Neural crest cell (in vitro differentiated cells): ENCODE data around the gene PTK6. TPM values are rescaled to one million over a fixed set of nuclear protein-coding genes. Genes with fewer than 3 reads are reported as not detected.
"Not testable (repeated sequence)": the region's sequence is repeated elsewhere in the genome, so short reads cannot be mapped to it uniquely, and the experiment has no call there.

Experiments
- DNase-seq: peaks from one replicate; pipeline ENCODE4 v3.0.0; 2021; ENCODE audit warnings: low read depth, mixed read lengths, low spot score
- H3K27ac Mint-ChIP-seq: one replicate; pipeline ENCODE4 v1.8.0; 2021; ENCODE audit warnings: mild to moderate bottlenecking, mixed read lengths; ENCODE audit not compliant: unreplicated experiment
- H3K27me3 Mint-ChIP-seq: 2 replicates; pipeline ENCODE4 v1.8.0; 2021; ENCODE audit warnings: low read depth, mild to moderate bottlenecking, mixed read lengths
- H3K36me3 Mint-ChIP-seq: 2 replicates; pipeline ENCODE4 v1.8.0; 2021; ENCODE audit warnings: low read depth, mild to moderate bottlenecking, mixed read lengths
- H3K4me1 Mint-ChIP-seq: 2 replicates; pipeline ENCODE4 v1.8.0; 2021; ENCODE audit warnings: mixed read lengths
- H3K4me3 Mint-ChIP-seq: one replicate; pipeline ENCODE4 v1.8.0; 2021; ENCODE audit warnings: mild to moderate bottlenecking, mixed read lengths
- H3K9me3 Mint-ChIP-seq: 2 replicates; pipeline ENCODE4 v1.8.0; 2021; ENCODE audit warnings: mixed read lengths
- total RNA-seq: library from RNA; stranded (reverse); gene quantifications from 2 replicates; pipeline ENCODE4 v1.2.1, GENCODE V29; 2021
- TF ChIP-seq, protein P1 (sequence below): fragments of 200-600 bp; sonication (generic); conservative IDR thresholded peaks from 2 replicates; pipeline ENCODE4 v1.5.0; 2021; ENCODE audit warnings: antibody characterized with exemption, mild to moderate bottlenecking

PTK6 gene
- total RNA-seq, 1 donor from 2014 or later: not detected

DNA sequence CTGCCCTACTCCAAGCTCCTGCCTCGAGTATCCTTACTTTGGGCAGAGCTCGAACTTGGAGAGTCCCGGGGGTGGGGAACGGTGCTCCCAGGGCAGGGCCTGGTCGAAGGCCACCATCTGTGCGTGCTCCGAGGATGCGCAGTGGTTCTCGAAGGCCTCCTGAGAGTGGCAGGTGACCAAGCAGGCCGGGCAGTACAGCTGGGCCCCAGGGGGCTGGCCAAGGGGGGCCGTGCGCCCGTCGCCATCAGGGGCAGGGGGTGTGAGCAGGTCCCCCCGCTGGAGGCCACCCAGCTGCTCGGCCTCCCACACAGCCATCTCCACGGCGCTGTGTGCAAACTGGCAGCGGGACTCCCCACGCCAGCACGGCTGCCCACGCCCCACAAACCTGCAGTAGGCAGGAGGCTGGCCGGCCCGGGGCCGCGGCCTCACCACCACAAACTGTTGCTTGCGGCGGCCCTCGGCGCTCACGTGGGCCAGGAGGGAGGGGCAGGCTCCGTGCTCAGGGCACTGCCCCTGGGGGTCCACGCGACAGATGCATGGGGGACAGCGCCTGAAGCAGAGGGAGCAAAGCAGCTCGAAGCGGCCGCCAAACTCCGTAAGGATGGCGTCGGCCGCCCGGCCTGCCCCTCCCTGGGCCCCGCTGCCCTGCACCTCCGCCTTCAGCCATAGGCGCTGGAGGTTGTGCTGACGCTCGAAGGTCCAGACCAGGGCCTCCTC lies 35.1 kb upstream of the PTK6 start:
- H3K27me3 Mint-ChIP-seq: no peaks in the 10 kb centered on the region

DNA sequence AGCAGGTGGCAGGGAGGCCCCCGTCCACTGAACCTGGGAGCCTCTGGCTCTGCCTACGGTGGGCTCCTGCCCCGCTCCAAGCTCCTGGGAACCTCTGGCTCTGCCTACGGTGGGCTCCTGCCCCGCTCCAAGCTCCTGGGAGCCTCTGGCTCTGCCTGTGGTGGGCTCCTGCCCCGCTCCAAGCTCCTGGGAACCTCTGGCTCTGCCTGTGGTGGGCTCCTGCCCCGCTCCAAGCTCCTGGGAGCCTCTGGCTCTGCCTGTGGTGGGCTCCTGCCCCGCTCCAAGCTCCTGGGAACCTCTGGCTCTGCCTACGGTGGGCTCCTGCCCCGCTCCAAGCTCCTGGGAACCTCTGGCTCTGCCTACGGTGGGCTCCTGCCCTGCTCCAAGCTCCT lies 33.9 kb upstream of the PTK6 start:
- H3K36me3 Mint-ChIP-seq, H3K27ac Mint-ChIP-seq, H3K4me1 Mint-ChIP-seq: not testable (repeated sequence)

More for the DNA sequence above, 35.1 kb upstream of the PTK6 start:
- Mint-ChIP-seq H3K36me3 (no peaks in the 10 kb centered on the region), H3K4me3 (no peak overlapping the region), H3K27ac (no peak overlapping the region), H3K4me1 (peaks cover 7% of the 10 kb centered on the region), H3K9me3 (no peaks in the 10 kb centered on the region)
- TF ChIP-seq, protein P1, sequence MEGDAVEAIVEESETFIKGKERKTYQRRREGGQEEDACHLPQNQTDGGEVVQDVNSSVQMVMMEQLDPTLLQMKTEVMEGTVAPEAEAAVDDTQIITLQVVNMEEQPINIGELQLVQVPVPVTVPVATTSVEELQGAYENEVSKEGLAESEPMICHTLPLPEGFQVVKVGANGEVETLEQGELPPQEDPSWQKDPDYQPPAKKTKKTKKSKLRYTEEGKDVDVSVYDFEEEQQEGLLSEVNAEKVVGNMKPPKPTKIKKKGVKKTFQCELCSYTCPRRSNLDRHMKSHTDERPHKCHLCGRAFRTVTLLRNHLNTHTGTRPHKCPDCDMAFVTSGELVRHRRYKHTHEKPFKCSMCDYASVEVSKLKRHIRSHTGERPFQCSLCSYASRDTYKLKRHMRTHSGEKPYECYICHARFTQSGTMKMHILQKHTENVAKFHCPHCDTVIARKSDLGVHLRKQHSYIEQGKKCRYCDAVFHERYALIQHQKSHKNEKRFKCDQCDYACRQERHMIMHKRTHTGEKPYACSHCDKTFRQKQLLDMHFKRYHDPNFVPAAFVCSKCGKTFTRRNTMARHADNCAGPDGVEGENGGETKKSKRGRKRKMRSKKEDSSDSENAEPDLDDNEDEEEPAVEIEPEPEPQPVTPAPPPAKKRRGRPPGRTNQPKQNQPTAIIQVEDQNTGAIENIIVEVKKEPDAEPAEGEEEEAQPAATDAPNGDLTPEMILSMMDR: no peak
- no peak for DNase-seq

DNA sequence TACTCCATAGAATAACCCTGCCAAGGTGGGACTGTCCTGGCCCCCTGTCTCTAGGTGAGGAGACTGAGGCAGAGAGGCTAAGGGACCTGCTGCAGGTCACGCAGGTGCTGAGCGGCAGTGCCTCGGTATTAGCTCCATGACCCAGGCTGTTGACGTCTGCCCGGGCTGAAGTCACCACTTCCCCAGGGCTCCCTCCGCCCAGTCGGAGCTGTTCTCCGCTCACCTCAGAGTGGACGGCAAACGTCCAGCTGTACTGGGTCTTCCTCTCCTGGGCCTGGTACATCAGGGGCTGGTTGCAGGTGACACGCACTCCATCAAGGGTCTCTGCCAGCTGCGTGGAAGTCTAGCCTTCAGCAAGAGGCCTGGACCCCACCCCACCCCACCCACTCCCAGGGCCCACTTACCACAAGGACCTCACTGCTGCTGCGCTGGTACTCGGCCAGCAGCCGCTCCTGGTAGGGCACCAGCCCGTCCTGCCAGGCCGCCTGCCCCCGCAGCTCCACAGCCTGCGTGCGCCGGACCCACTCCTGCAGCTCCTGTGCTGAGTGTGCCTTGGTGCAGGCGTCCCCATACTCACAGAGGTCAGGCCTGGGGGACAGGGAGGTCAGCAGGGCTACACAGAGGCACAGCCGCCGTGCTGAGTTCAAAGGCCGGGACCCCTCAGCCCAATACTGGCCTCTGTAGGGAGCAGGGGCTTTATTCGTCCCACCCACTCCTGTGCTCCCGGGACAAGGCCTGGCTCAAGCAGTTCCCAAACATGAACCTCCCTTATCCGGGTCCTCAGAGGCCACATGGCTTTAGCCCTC lies 33.3 kb upstream of the PTK6 start:
- no peaks in the 10 kb centered on the region for H3K9me3 Mint-ChIP-seq
- no peak for DNase-seq
- H3K4me1 Mint-ChIP-seq: peaks cover 3% of the 10 kb centered on the region
- TF ChIP-seq, protein P1: no peak
- no peaks in the 10 kb centered on the region for H3K27me3 Mint-ChIP-seq
- no peak overlapping the region for H3K27ac Mint-ChIP-seq
- no peak overlapping the region for H3K4me3 Mint-ChIP-seq
- H3K36me3 Mint-ChIP-seq: no peaks in the 10 kb centered on the region

More for the DNA sequence above, 33.9 kb upstream of the PTK6 start:
- H3K4me3 Mint-ChIP-seq, H3K9me3 Mint-ChIP-seq, H3K27me3 Mint-ChIP-seq, DNase-seq: not testable (repeated sequence)

DNA sequence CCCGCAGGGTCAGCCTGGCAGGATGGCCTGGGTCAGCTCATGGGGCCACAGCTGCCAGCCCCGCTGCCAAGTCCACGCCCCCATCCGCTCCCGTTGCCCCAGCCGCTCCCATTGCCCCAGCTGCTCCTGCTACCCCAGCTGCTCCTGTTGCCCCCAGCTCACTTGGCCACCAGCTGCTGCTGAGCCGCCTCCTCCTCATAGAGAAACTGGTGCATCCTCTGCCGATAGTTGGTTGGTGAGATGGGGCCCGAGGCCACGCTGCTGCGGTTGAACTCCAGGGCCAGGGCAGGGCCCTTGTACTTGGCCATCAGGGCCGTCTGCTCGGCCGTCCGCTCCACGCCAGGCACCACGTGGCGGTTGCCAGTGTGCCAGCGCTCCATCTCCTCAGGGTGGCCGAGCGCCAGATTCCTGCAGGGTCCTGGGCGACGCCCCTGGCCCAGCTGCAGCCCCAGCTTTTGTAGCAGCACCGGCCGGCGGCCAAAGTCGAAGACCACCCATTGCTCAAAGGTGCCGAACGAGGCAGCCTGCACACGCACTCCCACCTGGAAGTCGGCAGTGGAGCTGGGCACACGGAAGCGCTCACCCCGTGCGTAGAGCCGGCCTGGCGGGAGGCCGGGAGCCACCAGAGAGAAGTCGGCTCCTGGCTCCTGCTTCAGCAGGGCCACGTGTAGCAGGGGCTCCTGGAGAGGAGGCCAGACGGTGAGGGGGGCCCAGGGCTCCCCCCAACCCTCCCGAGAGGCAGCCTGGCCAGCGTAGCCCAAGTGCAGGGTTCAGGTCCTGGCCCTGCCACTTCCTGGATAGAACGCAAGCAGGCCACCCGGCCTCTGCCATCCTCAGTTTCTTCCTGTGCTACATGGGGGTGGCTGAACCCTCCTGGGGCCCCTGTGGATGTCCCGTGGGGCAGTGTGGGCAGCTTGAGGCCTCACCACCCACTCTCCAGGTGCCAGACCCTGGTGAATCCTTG lies 32.1 kb upstream of the PTK6 start:
- Mint-ChIP-seq H3K27ac (no peak overlapping the region), H3K36me3 (no peaks in the 10 kb centered on the region), H3K9me3 (no peaks in the 10 kb centered on the region), H3K4me1 (no peaks in the 10 kb centered on the region), H3K4me3 (no peak overlapping the region), H3K27me3 (no peaks in the 10 kb centered on the region)
- DNase-seq: no peak
- TF ChIP-seq, protein P1: no peak

DNA sequence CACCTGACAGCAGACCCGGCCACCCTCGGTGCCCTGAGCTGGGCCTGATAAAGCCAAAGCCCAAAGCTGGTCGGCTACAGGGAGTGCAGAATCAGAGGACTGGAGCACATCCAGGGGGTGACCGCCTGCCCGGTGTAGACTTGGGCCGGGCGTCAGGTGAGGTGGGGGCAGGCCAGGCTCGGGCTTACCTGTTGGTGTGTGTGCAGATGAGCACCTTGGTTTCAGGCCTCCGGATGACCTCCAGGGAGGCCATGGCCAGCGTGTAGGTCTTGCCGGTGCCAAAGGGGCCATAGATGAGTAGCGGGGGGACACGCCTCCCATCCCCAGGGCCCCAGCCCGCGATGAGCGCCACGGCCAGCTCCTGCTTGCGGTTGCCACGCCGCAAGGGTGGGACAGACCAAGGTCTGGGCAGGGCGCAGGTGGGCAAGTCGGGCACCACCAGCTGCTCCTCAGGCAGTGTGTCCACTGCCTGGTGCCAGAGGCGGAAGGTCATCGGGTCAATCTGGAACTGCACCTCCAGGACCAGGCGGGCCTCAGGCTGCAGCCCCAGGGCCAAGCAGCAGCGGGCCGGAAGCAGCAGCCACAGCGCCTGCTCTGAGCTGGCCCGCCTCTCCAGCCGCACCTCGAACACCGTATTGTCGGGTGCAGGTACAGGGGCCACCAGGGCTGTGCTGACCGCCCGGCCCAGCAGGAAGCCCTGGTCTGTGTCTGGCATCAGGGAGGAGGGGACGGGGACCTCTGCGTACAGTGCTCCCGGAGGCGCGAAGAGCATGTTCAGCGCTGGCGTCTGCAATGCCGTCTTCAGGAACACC lies 31.2 kb upstream of the PTK6 start:
- DNase-seq: no peak
- H3K4me1 Mint-ChIP-seq: no peaks in the 10 kb centered on the region
- TF ChIP-seq, protein P1: no peak
- H3K36me3 Mint-ChIP-seq: no peaks in the 10 kb centered on the region
- H3K27ac Mint-ChIP-seq: no peak overlapping the region
- H3K9me3 Mint-ChIP-seq: no peaks in the 10 kb centered on the region
- H3K27me3 Mint-ChIP-seq: no peaks in the 10 kb centered on the region
- H3K4me3 Mint-ChIP-seq: no peak overlapping the region
